Keratinocyte (primary cell): Measurements from ENCODE around the gene SETD7. TPM values are rescaled to one million over a fixed set of nuclear protein-coding genes. Genes with fewer than 3 reads are reported as not detected.
A peak's percentile ranks its signal among the peaks of the same experiment; 100 is the strongest.

ENCODE experiments used
- DNase-seq: peaks from one replicate; pipeline ENCODE4 v3.0.0-alpha.2; 2011; ENCODE audit warnings: low read depth, missing footprints, low spot score
- FAIRE-seq: peaks from 2 replicates; lab custom pipeline; 2011; peaks lifted over from hg19 to GRCh38; lab: Jason Lieb, UNC
- H2AFZ ChIP-seq: 2 replicates; pipeline ENCODE4 v1.6.0; 2012; ENCODE audit warnings: low read length, control low read depth, inconsistent platforms; ENCODE audit not compliant: control insufficient read depth
- H3K27ac ChIP-seq: 2 replicates; pipeline ENCODE4 v1.5.1; 2011; ENCODE audit warnings: low read length; ENCODE audit not compliant: control insufficient read depth, insufficient read depth
- H3K27me3 ChIP-seq: 3 replicates; pipeline ENCODE4 v1.6.0; 2011; ENCODE audit warnings: low read length; ENCODE audit not compliant: control insufficient read depth, insufficient read depth; ENCODE audit errors: extremely low read depth
- H3K36me3 ChIP-seq, 2 experiments: 2 replicates in 1 of 2; 3 replicates in 1 of 2; pipeline ENCODE4 v1.5.1; 2011; ENCODE audit warnings: low read length in 2 of 2, mild to moderate bottlenecking in 1 of 2; ENCODE audit not compliant: control insufficient read depth in 2 of 2, insufficient read depth in 2 of 2; ENCODE audit errors: extremely low read depth in 1 of 2
- H3K4me1 ChIP-seq: 3 replicates; pipeline ENCODE4 v1.5.1; 2011; ENCODE audit warnings: low read length; ENCODE audit not compliant: control insufficient read depth, insufficient read depth; ENCODE audit errors: extremely low read depth
- H3K4me2 ChIP-seq: 3 replicates; pipeline ENCODE4 v1.6.0; 2011; ENCODE audit warnings: low read depth, low read length; ENCODE audit not compliant: control insufficient read depth, insufficient read depth; ENCODE audit errors: extremely low read depth
- H3K4me3 ChIP-seq, 3 experiments: fragments of 200-600 bp in 1 of 3; sonication (generic) in 1 of 3; 2 replicates in 2 of 3; 3 replicates in 1 of 3; pipeline ENCODE4 v1.5.1; 2011 to 2016; ENCODE audit warnings: low read length in 3 of 3, mild to moderate bottlenecking in 3 of 3, control low read depth in 2 of 3, inconsistent platforms in 1 of 3, low read depth in 1 of 3, mixed read lengths in 1 of 3, mixed run types in 1 of 3, moderate library complexity in 1 of 3; ENCODE audit not compliant: control insufficient read depth in 2 of 3, insufficient read depth in 2 of 3; ENCODE audit errors: extremely low read depth in 1 of 3
- H3K79me2 ChIP-seq: 2 replicates; pipeline ENCODE4 v1.6.0; 2012; ENCODE audit warnings: low read length; ENCODE audit not compliant: control insufficient read depth, insufficient read depth
- H3K9ac ChIP-seq: 3 replicates; pipeline ENCODE4 v1.6.0; 2011; ENCODE audit warnings: low read length; ENCODE audit not compliant: control insufficient read depth, insufficient read depth; ENCODE audit errors: extremely low read depth
- H3K9me1 ChIP-seq: 3 replicates; pipeline ENCODE4 v1.6.0; 2011; ENCODE audit warnings: low read length; ENCODE audit not compliant: control insufficient read depth, insufficient read depth; ENCODE audit errors: extremely low read depth
- H3K9me3 ChIP-seq: 2 replicates; pipeline ENCODE4 v1.5.1; 2012; ENCODE audit warnings: low read depth, low read length; ENCODE audit not compliant: control insufficient read depth
- H4K20me1 ChIP-seq: 3 replicates; pipeline ENCODE4 v1.6.0; 2011; ENCODE audit warnings: low read length; ENCODE audit not compliant: control insufficient read depth, insufficient read depth; ENCODE audit errors: extremely low read depth
- EZH2 ChIP-seq: IDR thresholded peaks from one replicate; pipeline ENCODE4 v1.6.1; 2012; ENCODE audit warnings: inconsistent platforms, mild to moderate bottlenecking, low read length, moderate library complexity
- dilution Hi-C: fragments of 300-500 bp; cut with MboI; formaldehyde crosslinking; loops from one replicate; pipeline ENCODE4 v1.7.0; 2020; ENCODE audit warnings: low sequenced_read_pairs; ENCODE audit not compliant: extremely low pct_ligation_motif_present
- polyA plus RNA-seq, 5 experiments: library from polyadenylated mRNA; depleted of rRNA in 3 of 5; stranded (reverse) in 3 of 5; stranded (forward) in 1 of 5; unstranded in 1 of 5; fragments of >200 nt; gene quantifications; 1 replicate in 1 of 5; 2 replicates in 3 of 5; 3 replicates in 1 of 5; pipeline versions ENCODE4 v1.2.1 to v1.2.3, GENCODE V29; 2011 to 2012; ENCODE audit warnings: missing spikeins in 2 of 5, low read depth in 1 of 5, low replicate concordance in 1 of 5
- TF ChIP-seq, protein P1 (sequence below), 3 experiments: IDR thresholded peaks in 1 of 3; conservative IDR thresholded peaks in 1 of 3; optimal IDR thresholded peaks in 1 of 3; 2 replicates in 2 of 3; 3 replicates in 1 of 3; pipeline versions ENCODE3 to v1.5.1; 2011; ENCODE audit warnings: low read length in 3 of 3, mild to moderate bottlenecking in 3 of 3, moderate library complexity in 2 of 3, control low read depth in 1 of 3, inconsistent platforms in 1 of 3; ENCODE audit not compliant: insufficient read depth in 2 of 3; ENCODE audit errors: extremely low read depth in 1 of 3

Gene SETD7
- polyA plus RNA-seq, 1 donor (not counting 4 experiments of a cell fraction or from before 2014, with no cell fraction given), result 18.8 TPM

GRCh38 chr4:139559687-139560086, 3.7 kb upstream of the SETD7 start:
- no peaks in the 10 kb centered on the region for H3K36me3 ChIP-seq
- peaks cover 9% of the 10 kb centered on the region for H3K4me1 ChIP-seq
- no peaks in the 10 kb centered on the region for H3K9me3 ChIP-seq
- FAIRE-seq (no peak), DNase-seq (no peak)
- no peak overlapping the region for H3K4me2 ChIP-seq
- no peak overlapping the region for H2AFZ ChIP-seq
- no peak for TF ChIP-seq EZH2
- TF ChIP-seq, protein P1, sequence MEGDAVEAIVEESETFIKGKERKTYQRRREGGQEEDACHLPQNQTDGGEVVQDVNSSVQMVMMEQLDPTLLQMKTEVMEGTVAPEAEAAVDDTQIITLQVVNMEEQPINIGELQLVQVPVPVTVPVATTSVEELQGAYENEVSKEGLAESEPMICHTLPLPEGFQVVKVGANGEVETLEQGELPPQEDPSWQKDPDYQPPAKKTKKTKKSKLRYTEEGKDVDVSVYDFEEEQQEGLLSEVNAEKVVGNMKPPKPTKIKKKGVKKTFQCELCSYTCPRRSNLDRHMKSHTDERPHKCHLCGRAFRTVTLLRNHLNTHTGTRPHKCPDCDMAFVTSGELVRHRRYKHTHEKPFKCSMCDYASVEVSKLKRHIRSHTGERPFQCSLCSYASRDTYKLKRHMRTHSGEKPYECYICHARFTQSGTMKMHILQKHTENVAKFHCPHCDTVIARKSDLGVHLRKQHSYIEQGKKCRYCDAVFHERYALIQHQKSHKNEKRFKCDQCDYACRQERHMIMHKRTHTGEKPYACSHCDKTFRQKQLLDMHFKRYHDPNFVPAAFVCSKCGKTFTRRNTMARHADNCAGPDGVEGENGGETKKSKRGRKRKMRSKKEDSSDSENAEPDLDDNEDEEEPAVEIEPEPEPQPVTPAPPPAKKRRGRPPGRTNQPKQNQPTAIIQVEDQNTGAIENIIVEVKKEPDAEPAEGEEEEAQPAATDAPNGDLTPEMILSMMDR (optimal IDR thresholded peaks at IDR 0.05 in 1 of 3, IDR thresholded peaks at IDR 0.05 in 1 of 3, conservative IDR thresholded peaks at IDR 0.05 in 1 of 3; ENCODE audit: extremely low read depth in 1 of 3, insufficient read depth in 2 of 3, low read length in 3 of 3), result no peak
- dilution Hi-C loops, result no loop called here
- peaks cover 39% of the 10 kb centered on the region for H3K27me3 ChIP-seq
- H3K79me2 ChIP-seq, result peaks cover 6% of the 10 kb centered on the region
- no peak overlapping the region for H3K4me3 ChIP-seq
- H3K9me1 ChIP-seq, result no peaks in the 10 kb centered on the region
- H3K9ac ChIP-seq, result no peak overlapping the region
- H3K27ac ChIP-seq, result no peak overlapping the region
- no peaks in the 10 kb centered on the region for H4K20me1 ChIP-seq

DNA sequence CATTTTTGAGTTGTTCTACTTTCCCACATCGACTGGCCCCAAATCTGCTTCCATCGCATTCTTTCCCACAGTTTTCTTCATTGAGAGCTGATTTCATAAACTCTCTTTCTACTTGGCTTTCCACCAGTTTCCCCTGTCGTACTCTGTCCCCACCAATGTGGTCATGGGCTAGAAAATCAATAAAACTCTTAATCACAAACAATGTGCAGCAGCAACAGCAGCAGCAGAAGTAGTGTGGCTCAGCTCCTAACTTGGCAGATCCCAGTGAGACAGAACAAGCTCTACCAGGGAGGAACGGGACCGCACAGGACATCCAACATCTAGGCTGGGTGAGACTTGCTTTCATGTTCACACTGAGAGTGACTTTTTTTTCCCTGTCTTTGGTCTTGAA, 3.1 kb upstream of the SETD7 start:
- no peaks in the 10 kb centered on the region for H3K9me3 ChIP-seq
- H3K27me3 ChIP-seq, result peaks cover 39% of the 10 kb centered on the region
- peaks cover 9% of the 10 kb centered on the region for H3K79me2 ChIP-seq
- no peak overlapping the region for H2AFZ ChIP-seq
- no peak for DNase-seq
- dilution Hi-C loops, result no loop called here
- no peaks in the 10 kb centered on the region for H3K9me1 ChIP-seq
- H3K9ac ChIP-seq, result no peak overlapping the region
- TF ChIP-seq EZH2, result peak; percentile 3
- TF ChIP-seq, protein P1 (optimal IDR thresholded peaks at IDR 0.05 in 1 of 3, IDR thresholded peaks at IDR 0.05 in 1 of 3, conservative IDR thresholded peaks at IDR 0.05 in 1 of 3; ENCODE audit: extremely low read depth in 1 of 3, insufficient read depth in 2 of 3, low read length in 3 of 3), result no peak
- no peak overlapping the region for H3K4me3 ChIP-seq
- H3K36me3 ChIP-seq, result no peaks in the 10 kb centered on the region
- no peaks in the 10 kb centered on the region for H4K20me1 ChIP-seq
- no peak overlapping the region for H3K4me2 ChIP-seq
- H3K4me1 ChIP-seq, result peaks cover 13% of the 10 kb centered on the region
- FAIRE-seq, result no peak
- no peak overlapping the region for H3K27ac ChIP-seq
